ENCODE results near the gene ERAS. TPM values are rescaled to one million over a fixed set of nuclear protein-coding genes. Genes with fewer than 3 reads are reported as not detected.
"Not testable (repeated sequence)": the region's sequence is repeated elsewhere in the genome, so short reads cannot be mapped to it uniquely, and the experiment has no call there.

Gene ERAS
- total RNA-seq, 1 experiment from 2014 or later = 0.40 TPM

- in situ Hi-C loops (cut with HindIII; ENCODE audit: low pct_unique_long_range_greater_than_20kb, low sequenced_read_pairs) = no loop called here
- DNase-seq (ENCODE audit: low read depth, low spot score) = no peak
Measured at GRCh38 chrX:48823053-48823452, 3.3 kb upstream of the ERAS start.

GRCh38 chrX:48824066-48824465 lies 2.2 kb upstream of the ERAS start:
- in situ Hi-C loops (cut with HindIII; ENCODE audit: low pct_unique_long_range_greater_than_20kb, low sequenced_read_pairs) = no loop called here
- no peak for DNase-seq (ENCODE audit: low read depth, low spot score)

GRCh38 chrX:48826876-48827653 lies 752 bp downstream of the ERAS start:
- in situ Hi-C loops (cut with HindIII; ENCODE audit: low pct_unique_long_range_greater_than_20kb, low sequenced_read_pairs) = no loop called here
- no peak for DNase-seq (ENCODE audit: low read depth, low spot score)

GRCh38 chrX:48827654-48827968 lies 1.3 kb downstream of the ERAS start:
- no peak for DNase-seq (ENCODE audit: low read depth, low spot score)
- in situ Hi-C loops (cut with HindIII; ENCODE audit: low pct_unique_long_range_greater_than_20kb, low sequenced_read_pairs) = no loop called here

- DNase-seq (ENCODE audit: low read depth, low spot score) = no peak
- in situ Hi-C loops (cut with HindIII; ENCODE audit: low pct_unique_long_range_greater_than_20kb, low sequenced_read_pairs) = no loop called here
Measured at GRCh38 chrX:48829016-48829735, 2.9 kb downstream of the ERAS start.

GRCh38 chrX:48831136-48831908 lies 5.0 kb downstream of the ERAS start:
- no peak for DNase-seq (ENCODE audit: low read depth, low spot score)
- in situ Hi-C loops (cut with HindIII; ENCODE audit: low pct_unique_long_range_greater_than_20kb, low sequenced_read_pairs) = no loop called here

- in situ Hi-C loops (cut with HindIII; ENCODE audit: low pct_unique_long_range_greater_than_20kb, low sequenced_read_pairs) = no loop called here
- no peak for DNase-seq (ENCODE audit: low read depth, low spot score)
Measured at GRCh38 chrX:48831909-48832291, 5.6 kb downstream of the ERAS start.

- in situ Hi-C loops (cut with HindIII; ENCODE audit: low pct_unique_long_range_greater_than_20kb, low sequenced_read_pairs) = no loop called here
- no peak for DNase-seq (ENCODE audit: low read depth, low spot score)
Measured at GRCh38 chrX:48833542-48834138, 7.3 kb downstream of the ERAS start.

- in situ Hi-C loops (cut with HindIII; ENCODE audit: low pct_unique_long_range_greater_than_20kb, low sequenced_read_pairs) = no loop called here
- no peak for DNase-seq (ENCODE audit: low read depth, low spot score)
Measured at GRCh38 chrX:48834383-48834709, 8.0 kb downstream of the ERAS start.

- in situ Hi-C loops (cut with HindIII; ENCODE audit: low pct_unique_long_range_greater_than_20kb, low sequenced_read_pairs) = no loop called here
- peak; percentile 46 for DNase-seq (ENCODE audit: low read depth, low spot score)
Measured at GRCh38 chrX:48835524-48836329, 9.4 kb downstream of the ERAS start, which contains the start of gene PCSK1N. PCSK1N (minus strand) TSS chrX:48835610; CDS start chrX:48835532, 78 bp downstream.

- in situ Hi-C loops (cut with HindIII; ENCODE audit: low pct_unique_long_range_greater_than_20kb, low sequenced_read_pairs) = no loop called here
Measured at GRCh38 chrX:48839686-48840085, 13.4 kb downstream of the ERAS start.

GRCh38 chrX:48848847-48849246 lies 22.5 kb downstream of the ERAS start:
- in situ Hi-C loops (cut with HindIII; ENCODE audit: low pct_unique_long_range_greater_than_20kb, low sequenced_read_pairs) = no loop called here
- no peak for DNase-seq (ENCODE audit: low read depth, low spot score)

More at GRCh38 chrX:48839686-48840085, 13.4 kb downstream of the ERAS start:
- DNase-seq (ENCODE audit: low read depth, low spot score) = no peak

- no peak for DNase-seq (ENCODE audit: low read depth, low spot score)
- in situ Hi-C loops (cut with HindIII; ENCODE audit: low pct_unique_long_range_greater_than_20kb, low sequenced_read_pairs) = no loop called here
Measured at GRCh38 chrX:48852857-48853256, 26.5 kb downstream of the ERAS start.

- in situ Hi-C loops (cut with HindIII; ENCODE audit: low pct_unique_long_range_greater_than_20kb, low sequenced_read_pairs); DNase-seq (ENCODE audit: low read depth, low spot score): not testable (repeated sequence)
Measured at GRCh38 chrX:48853494-48853893, 27.2 kb downstream of the ERAS start.

GRCh38 chrX:48854121-48854804 lies 27.9 kb downstream of the ERAS start:
- DNase-seq (ENCODE audit: low read depth, low spot score); in situ Hi-C loops (cut with HindIII; ENCODE audit: low pct_unique_long_range_greater_than_20kb, low sequenced_read_pairs): not testable (repeated sequence)

- in situ Hi-C loops (cut with HindIII; ENCODE audit: low pct_unique_long_range_greater_than_20kb, low sequenced_read_pairs) = no loop called here
- DNase-seq (ENCODE audit: low read depth, low spot score) = peak; percentile 66
Measured at GRCh38 chrX:48854898-48855297, 28.6 kb downstream of the ERAS start.

- in situ Hi-C loops (cut with HindIII; ENCODE audit: low pct_unique_long_range_greater_than_20kb, low sequenced_read_pairs) = no loop called here
Measured at GRCh38 chrX:48864210-48864609, 37.9 kb downstream of the ERAS start.

More at GRCh38 chrX:48864210-48864609, 37.9 kb downstream of the ERAS start:
- no peak for DNase-seq (ENCODE audit: low read depth, low spot score)
